Hepatocyte (in vitro differentiated cells): Measurements from ENCODE around the gene RBM19. TPM values are rescaled to one million over a fixed set of nuclear protein-coding genes. Genes with fewer than 3 reads are reported as not detected.
A peak's percentile ranks its signal among the peaks of the same experiment; 100 is the strongest.

Experiments
- DNase-seq: peaks from one replicate; pipeline ENCODE4 v3.0.0-alpha.2; 2016; ENCODE audit warnings: low spot score
- H2AFZ ChIP-seq: fragments of 200-600 bp; sonication (generic); 2 replicates; pipeline ENCODE4 v1.6.0; 2016; ENCODE audit warnings: antibody characterized with exemption, mild to moderate bottlenecking
- H3K27ac ChIP-seq: fragments of 200-600 bp; sonication (generic); 2 replicates; pipeline ENCODE4 v1.5.1; 2016; ENCODE audit warnings: mild to moderate bottlenecking
- H3K27me3 ChIP-seq: fragments of 200-600 bp; sonication (generic); 2 replicates; pipeline ENCODE4 v1.6.1; 2016
- H3K36me3 ChIP-seq: fragments of 200-600 bp; sonication (generic); replicated peaks from 2 replicates; pipeline ENCODE4 v1.5.1; 2016; ENCODE audit warnings: low read depth; ENCODE audit not compliant: insufficient read depth
- H3K4me1 ChIP-seq: fragments of 200-600 bp; sonication (generic); 2 replicates; pipeline ENCODE4 v1.5.1; 2016; ENCODE audit warnings: mild to moderate bottlenecking, moderate library complexity; ENCODE audit not compliant: insufficient read depth
- H3K4me2 ChIP-seq: fragments of 200-600 bp; sonication (generic); 2 replicates; pipeline ENCODE4 v1.6.0; 2016
- H3K4me3 ChIP-seq: fragments of 200-600 bp; sonication (generic); 2 replicates; pipeline ENCODE4 v1.5.1; 2016; ENCODE audit warnings: mild to moderate bottlenecking
- H3K79me2 ChIP-seq: fragments of 200-600 bp; sonication (generic); 2 replicates; pipeline ENCODE4 v1.6.0; 2017; ENCODE audit warnings: mild to moderate bottlenecking
- H3K9me2 ChIP-seq: fragments of 200-600 bp; sonication (generic); replicated peaks from 2 replicates; pipeline ENCODE4 v1.6.0; 2017; ENCODE audit warnings: mild to moderate bottlenecking; ENCODE audit not compliant: insufficient read depth
- H3K9me3 ChIP-seq: fragments of 200-600 bp; sonication (generic); 2 replicates; pipeline ENCODE4 v1.5.1; 2016; ENCODE audit warnings: low read depth, mild to moderate bottlenecking
- H4K20me1 ChIP-seq: fragments of 200-600 bp; sonication (generic); 2 replicates; pipeline ENCODE4 v1.6.0; 2016; ENCODE audit warnings: mild to moderate bottlenecking; ENCODE audit not compliant: insufficient read depth, poor library complexity, severe bottlenecking
- CTCF ChIP-seq: fragments of 200-600 bp; sonication (generic); IDR thresholded peaks from 2 replicates; pipeline ENCODE4 v1.5.1; 2016; ENCODE audit warnings: antibody characterized with exemption, mild to moderate bottlenecking; ENCODE audit not compliant: poor library complexity
- EZH2 ChIP-seq: fragments of 200-600 bp; sonication (generic); IDR thresholded peaks from 2 replicates; pipeline ENCODE4 v1.6.1; 2016; ENCODE audit warnings: antibody characterized with exemption, mild to moderate bottlenecking, borderline replicate concordance
- EZH2phosphoT487 ChIP-seq: fragments of 200-600 bp; sonication (generic); IDR thresholded peaks from one replicate; pipeline ENCODE4 v1.6.1; 2018; ENCODE audit warnings: antibody characterized with exemption, mild to moderate bottlenecking, low read depth, moderate library complexity; ENCODE audit not compliant: unreplicated experiment, severe bottlenecking
- WGBS: methylation state at CpG from one replicate; pipeline ENCODE4 v1.1.6; 2016; ENCODE audit warnings: low lambda C conversion rate; ENCODE audit errors: missing lambda C conversion rate; 5-methylcytosine and 5-hydroxymethylcytosine counted together
- polyA plus RNA-seq: library from polyadenylated mRNA; unstranded; fragments of >200 nt; fragmentation: Nextera tagmentation; extraction: Ambion mirVana; gene quantifications from 2 replicates; pipeline ENCODE4 v1.2.1, GENCODE V29; 2016
- total RNA-seq: library from RNA; depleted of rRNA; stranded (reverse); fragments of >200 nt; gene quantifications from 2 replicates; pipeline ENCODE4 v1.2.3, GENCODE V29; 2014

Gene RBM19
- total and polyA plus RNA-seq, 2 experiments from 2014 or later = 14.5 to 16.8 TPM

GRCh38 chr12:113990250-113991223, 24.4 kb upstream of the RBM19 start:
- H3K27ac ChIP-seq = no peak overlapping the region
- H3K36me3 ChIP-seq = no peaks in the 10 kb centered on the region
- no peak overlapping the region for H2AFZ ChIP-seq
- WGBS = 52% methylated on average over 9 of the region's 10 CpGs
- no peak overlapping the region for H3K4me3 ChIP-seq
- H4K20me1 ChIP-seq = no peaks in the 10 kb centered on the region
- no peaks in the 10 kb centered on the region for H3K9me2 ChIP-seq
- no peak for TF ChIP-seq CTCF
- TF ChIP-seq EZH2 = no peak
- no peak for TF ChIP-seq EZH2phosphoT487
- peaks cover 3% of the 10 kb centered on the region for H3K4me1 ChIP-seq
- peak; percentile 34 for DNase-seq
- H3K4me2 ChIP-seq = no peak overlapping the region
- no peaks in the 10 kb centered on the region for H3K79me2 ChIP-seq
- no peaks in the 10 kb centered on the region for H3K9me3 ChIP-seq
- H3K27me3 ChIP-seq = peaks cover 4% of the 10 kb centered on the region

- H3K9me2 ChIP-seq = no peaks in the 10 kb centered on the region
- DNase-seq = no peak
- no peak overlapping the region for H3K4me2 ChIP-seq
- H3K27me3 ChIP-seq = peaks cover 4% of the 10 kb centered on the region
- H3K9me3 ChIP-seq = no peaks in the 10 kb centered on the region
- no peaks in the 10 kb centered on the region for H4K20me1 ChIP-seq
- H3K27ac ChIP-seq = no peak overlapping the region
- no peaks in the 10 kb centered on the region for H3K36me3 ChIP-seq
- TF ChIP-seq EZH2phosphoT487 (no peak), CTCF (no peak), EZH2 (no peak)
- no peaks in the 10 kb centered on the region for H3K79me2 ChIP-seq
- H3K4me3 ChIP-seq = no peak overlapping the region
- WGBS = 85% methylated on average over 4 of the region's 4 CpGs
- peaks cover 3% of the 10 kb centered on the region for H3K4me1 ChIP-seq
- H2AFZ ChIP-seq = no peak overlapping the region
Measured at GRCh38 chr12:113988976-113989375, 22.9 kb upstream of the RBM19 start.

GRCh38 chr12:113988064-113988451, 21.9 kb upstream of the RBM19 start:
- no peak for DNase-seq
- Histone ChIP-seq H3K4me3 (no peak overlapping the region), H3K79me2 (no peaks in the 10 kb centered on the region), H3K4me1 (peaks cover 3% of the 10 kb centered on the region), H3K9me3 (no peaks in the 10 kb centered on the region), H3K9me2 (no peaks in the 10 kb centered on the region), H2AFZ (no peak overlapping the region), H3K36me3 (no peaks in the 10 kb centered on the region), H4K20me1 (no peaks in the 10 kb centered on the region), H3K27ac (no peak overlapping the region), H3K4me2 (no peak overlapping the region), H3K27me3 (no peaks in the 10 kb centered on the region)
- 89% methylated on average over 4 of the region's 4 CpGs for WGBS
- no peak for TF ChIP-seq CTCF
- TF ChIP-seq EZH2 = no peak
